ENCODE measurements around the gene RGPD8. TPM values are rescaled to one million over a fixed set of nuclear protein-coding genes. Genes with fewer than 3 reads are reported as not detected.
"Not testable (repeated sequence)": the region's sequence is repeated elsewhere in the genome, so short reads cannot be mapped to it uniquely, and the experiment has no call there.

The RGPD8 gene
- total and polyA plus RNA-seq, 4 donors: 1.5 to 20.6 (median 4.5) TPM

DNA sequence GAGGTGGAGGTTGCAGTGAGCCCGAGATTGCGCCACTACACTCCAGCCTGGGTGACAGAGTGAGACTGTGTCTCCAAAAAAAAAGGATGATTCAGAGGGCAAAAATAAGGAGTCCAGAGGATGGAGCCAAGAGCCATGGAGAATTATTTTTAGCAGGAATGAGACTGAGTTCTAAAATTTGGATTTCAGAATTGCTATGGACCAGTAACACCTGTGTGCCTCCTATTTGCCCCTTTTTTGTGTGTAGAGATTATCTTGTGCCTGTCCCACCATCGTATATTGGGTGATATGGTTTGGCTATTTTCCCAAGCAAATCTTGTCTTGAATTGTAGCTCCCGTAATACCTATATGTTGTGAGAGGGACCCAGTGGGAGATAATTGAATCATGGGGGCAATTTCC lies 16.4 kb upstream of the RGPD8 start:
- H3K4me3 ChIP-seq (ENCODE audit: low read depth in 1 of 3, low read length in 3 of 3): no peak overlapping the region
- H3K27ac ChIP-seq (ENCODE audit: low read depth in 1 of 2, low read length in 2 of 2): no peak overlapping the region
- H3K36me3 ChIP-seq (ENCODE audit: control insufficient read depth in 4 of 4, insufficient read depth in 3 of 4, low read depth in 1 of 4, low read length in 3 of 4): no peaks in the 10 kb centered on the region
- TF ChIP-seq, protein P1, sequence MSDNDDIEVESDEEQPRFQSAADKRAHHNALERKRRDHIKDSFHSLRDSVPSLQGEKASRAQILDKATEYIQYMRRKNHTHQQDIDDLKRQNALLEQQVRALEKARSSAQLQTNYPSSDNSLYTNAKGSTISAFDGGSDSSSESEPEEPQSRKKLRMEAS (IDR thresholded peaks at IDR 0.05): no peak
- TF ChIP-seq SP1 (IDR thresholded peaks at IDR 0.05) (no peak), HNF4A (conservative IDR thresholded peaks at IDR 0.05) (no peak), TAF1 (conservative IDR thresholded peaks at IDR 0.05) (no peak), FOXA2 (IDR thresholded peaks at IDR 0.05) (no peak), HNF4G (IDR thresholded peaks at IDR 0.05) (no peak), YY1 (IDR thresholded peaks at IDR 0.05) (no peak), FOXA1 (IDR thresholded peaks at IDR 0.05) (no peak), RAD21 (IDR thresholded peaks at IDR 0.05) (no peak), EGR1 (IDR thresholded peaks at IDR 0.05; ENCODE audit: low read depth in 2 of 2) (no peak), RXRA (IDR thresholded peaks at IDR 0.05) (no peak), GABPA (IDR thresholded peaks at IDR 0.05 in 1 of 2, conservative IDR thresholded peaks at IDR 0.05 in 1 of 2) (no peak), JUND (IDR thresholded peaks at IDR 0.05) (no peak), NR2F2 (IDR thresholded peaks at IDR 0.05) (no peak)
- TF ChIP-seq, protein P2, sequence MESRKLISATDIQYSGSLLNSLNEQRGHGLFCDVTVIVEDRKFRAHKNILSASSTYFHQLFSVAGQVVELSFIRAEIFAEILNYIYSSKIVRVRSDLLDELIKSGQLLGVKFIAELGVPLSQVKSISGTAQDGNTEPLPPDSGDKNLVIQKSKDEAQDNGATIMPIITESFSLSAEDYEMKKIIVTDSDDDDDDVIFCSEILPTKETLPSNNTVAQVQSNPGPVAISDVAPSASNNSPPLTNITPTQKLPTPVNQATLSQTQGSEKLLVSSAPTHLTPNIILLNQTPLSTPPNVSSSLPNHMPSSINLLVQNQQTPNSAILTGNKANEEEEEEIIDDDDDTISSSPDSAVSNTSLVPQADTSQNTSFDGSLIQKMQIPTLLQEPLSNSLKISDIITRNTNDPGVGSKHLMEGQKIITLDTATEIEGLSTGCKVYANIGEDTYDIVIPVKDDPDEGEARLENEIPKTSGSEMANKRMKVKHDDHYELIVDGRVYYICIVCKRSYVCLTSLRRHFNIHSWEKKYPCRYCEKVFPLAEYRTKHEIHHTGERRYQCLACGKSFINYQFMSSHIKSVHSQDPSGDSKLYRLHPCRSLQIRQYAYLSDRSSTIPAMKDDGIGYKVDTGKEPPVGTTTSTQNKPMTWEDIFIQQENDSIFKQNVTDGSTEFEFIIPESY (IDR thresholded peaks at IDR 0.05): no peak
- TF ChIP-seq, protein P3, sequence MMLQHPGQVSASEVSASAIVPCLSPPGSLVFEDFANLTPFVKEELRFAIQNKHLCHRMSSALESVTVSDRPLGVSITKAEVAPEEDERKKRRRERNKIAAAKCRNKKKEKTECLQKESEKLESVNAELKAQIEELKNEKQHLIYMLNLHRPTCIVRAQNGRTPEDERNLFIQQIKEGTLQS (IDR thresholded peaks at IDR 0.05): no peak
- TF ChIP-seq, protein P4, sequence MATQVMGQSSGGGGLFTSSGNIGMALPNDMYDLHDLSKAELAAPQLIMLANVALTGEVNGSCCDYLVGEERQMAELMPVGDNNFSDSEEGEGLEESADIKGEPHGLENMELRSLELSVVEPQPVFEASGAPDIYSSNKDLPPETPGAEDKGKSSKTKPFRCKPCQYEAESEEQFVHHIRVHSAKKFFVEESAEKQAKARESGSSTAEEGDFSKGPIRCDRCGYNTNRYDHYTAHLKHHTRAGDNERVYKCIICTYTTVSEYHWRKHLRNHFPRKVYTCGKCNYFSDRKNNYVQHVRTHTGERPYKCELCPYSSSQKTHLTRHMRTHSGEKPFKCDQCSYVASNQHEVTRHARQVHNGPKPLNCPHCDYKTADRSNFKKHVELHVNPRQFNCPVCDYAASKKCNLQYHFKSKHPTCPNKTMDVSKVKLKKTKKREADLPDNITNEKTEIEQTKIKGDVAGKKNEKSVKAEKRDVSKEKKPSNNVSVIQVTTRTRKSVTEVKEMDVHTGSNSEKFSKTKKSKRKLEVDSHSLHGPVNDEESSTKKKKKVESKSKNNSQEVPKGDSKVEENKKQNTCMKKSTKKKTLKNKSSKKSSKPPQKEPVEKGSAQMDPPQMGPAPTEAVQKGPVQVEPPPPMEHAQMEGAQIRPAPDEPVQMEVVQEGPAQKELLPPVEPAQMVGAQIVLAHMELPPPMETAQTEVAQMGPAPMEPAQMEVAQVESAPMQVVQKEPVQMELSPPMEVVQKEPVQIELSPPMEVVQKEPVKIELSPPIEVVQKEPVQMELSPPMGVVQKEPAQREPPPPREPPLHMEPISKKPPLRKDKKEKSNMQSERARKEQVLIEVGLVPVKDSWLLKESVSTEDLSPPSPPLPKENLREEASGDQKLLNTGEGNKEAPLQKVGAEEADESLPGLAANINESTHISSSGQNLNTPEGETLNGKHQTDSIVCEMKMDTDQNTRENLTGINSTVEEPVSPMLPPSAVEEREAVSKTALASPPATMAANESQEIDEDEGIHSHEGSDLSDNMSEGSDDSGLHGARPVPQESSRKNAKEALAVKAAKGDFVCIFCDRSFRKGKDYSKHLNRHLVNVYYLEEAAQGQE (IDR thresholded peaks at IDR 0.05): no peak
- TF ChIP-seq, protein P5, sequence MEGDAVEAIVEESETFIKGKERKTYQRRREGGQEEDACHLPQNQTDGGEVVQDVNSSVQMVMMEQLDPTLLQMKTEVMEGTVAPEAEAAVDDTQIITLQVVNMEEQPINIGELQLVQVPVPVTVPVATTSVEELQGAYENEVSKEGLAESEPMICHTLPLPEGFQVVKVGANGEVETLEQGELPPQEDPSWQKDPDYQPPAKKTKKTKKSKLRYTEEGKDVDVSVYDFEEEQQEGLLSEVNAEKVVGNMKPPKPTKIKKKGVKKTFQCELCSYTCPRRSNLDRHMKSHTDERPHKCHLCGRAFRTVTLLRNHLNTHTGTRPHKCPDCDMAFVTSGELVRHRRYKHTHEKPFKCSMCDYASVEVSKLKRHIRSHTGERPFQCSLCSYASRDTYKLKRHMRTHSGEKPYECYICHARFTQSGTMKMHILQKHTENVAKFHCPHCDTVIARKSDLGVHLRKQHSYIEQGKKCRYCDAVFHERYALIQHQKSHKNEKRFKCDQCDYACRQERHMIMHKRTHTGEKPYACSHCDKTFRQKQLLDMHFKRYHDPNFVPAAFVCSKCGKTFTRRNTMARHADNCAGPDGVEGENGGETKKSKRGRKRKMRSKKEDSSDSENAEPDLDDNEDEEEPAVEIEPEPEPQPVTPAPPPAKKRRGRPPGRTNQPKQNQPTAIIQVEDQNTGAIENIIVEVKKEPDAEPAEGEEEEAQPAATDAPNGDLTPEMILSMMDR (IDR thresholded peaks at IDR 0.05; ENCODE audit: low read depth, low read length, missing input control): no peak
- no peak overlapping the region for H3K9ac ChIP-seq (ENCODE audit: low read depth in 1 of 2, low read length in 2 of 2)
- 93% methylated on average over 4 of the region's 4 CpGs for WGBS
- H3K27me3 ChIP-seq (ENCODE audit: control insufficient read depth in 4 of 4, insufficient read depth in 4 of 4, low read length in 3 of 4): no peaks in the 10 kb centered on the region
- H3K9me3 ChIP-seq (ENCODE audit: control insufficient read depth in 4 of 4, low read length in 3 of 4): peaks cover 0 to 5% (median 2%) of the 10 kb centered on the region in 4 donors
- no peak for DNase-seq (ENCODE audit: low spot score)
- no peaks in the 10 kb centered on the region for H3K4me1 ChIP-seq (ENCODE audit: control insufficient read depth in 4 of 4, insufficient read depth in 4 of 4, low read length in 3 of 4)

DNA sequence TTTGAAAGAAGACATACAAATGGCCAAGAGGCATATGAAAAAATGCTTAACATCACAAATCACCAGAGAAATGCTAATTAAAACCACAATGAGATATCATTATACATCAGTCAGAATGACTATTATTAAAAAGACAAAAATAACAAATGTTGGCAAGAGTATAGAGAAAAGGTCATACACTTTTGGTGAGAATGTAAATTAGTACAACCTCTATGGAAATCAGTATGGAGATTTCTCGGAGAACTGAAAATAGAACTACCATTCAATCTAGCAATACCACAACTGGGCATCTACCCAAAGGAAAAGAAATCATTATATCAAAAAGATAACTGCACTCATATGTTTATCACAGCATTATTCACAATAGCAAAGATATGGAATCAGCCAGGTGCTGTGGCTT lies 10.8 kb upstream of the RGPD8 start:
- not testable (repeated sequence) for H3K9ac ChIP-seq (ENCODE audit: low read depth in 1 of 2, low read length in 2 of 2); H3K4me1 ChIP-seq (ENCODE audit: control insufficient read depth in 4 of 4, insufficient read depth in 4 of 4, low read length in 3 of 4); H3K36me3 ChIP-seq (ENCODE audit: control insufficient read depth in 4 of 4, insufficient read depth in 3 of 4, low read depth in 1 of 4, low read length in 3 of 4); H3K4me3 ChIP-seq (ENCODE audit: low read depth in 1 of 3, low read length in 3 of 3); H3K27me3 ChIP-seq (ENCODE audit: control insufficient read depth in 4 of 4, insufficient read depth in 4 of 4, low read length in 3 of 4); H3K9me3 ChIP-seq (ENCODE audit: control insufficient read depth in 4 of 4, low read length in 3 of 4); H3K27ac ChIP-seq (ENCODE audit: low read depth in 1 of 2, low read length in 2 of 2); DNase-seq (ENCODE audit: low spot score)
- 100% methylated on average over 1 of the region's 1 CpG for WGBS

DNA sequence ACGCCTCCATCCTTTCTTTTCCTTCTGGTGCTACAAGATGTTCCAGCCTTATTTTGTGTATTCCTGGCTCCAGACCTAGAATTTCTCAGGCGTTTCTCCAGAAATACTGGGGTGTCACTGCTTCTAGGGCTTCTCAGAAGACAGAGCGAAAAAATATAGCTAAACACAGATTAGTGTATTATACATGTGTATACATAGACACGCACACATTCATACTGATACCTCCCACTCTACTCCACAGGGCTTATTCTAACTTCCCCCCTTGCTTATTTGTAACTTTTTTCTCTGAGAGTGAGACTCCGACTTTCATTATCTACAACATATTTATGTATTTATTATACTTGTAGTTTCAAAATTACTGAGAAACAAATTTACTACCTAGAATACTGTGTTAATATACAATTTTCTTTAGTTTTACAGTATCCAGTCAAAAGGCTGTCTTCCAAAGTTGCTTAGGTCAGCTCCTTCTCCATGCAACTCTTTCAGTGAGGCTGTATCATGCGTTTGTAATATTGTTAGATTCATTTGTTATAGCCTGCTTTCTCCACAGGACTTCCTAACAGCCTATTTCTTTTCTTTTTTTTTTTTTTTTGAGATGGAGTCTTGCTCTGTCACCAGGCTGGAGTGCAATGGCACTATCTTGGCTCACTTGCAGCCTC lies 5.3 kb upstream of the RGPD8 start:
- not testable (repeated sequence) for H3K4me3 ChIP-seq (ENCODE audit: low read depth in 1 of 3, low read length in 3 of 3); H3K27ac ChIP-seq (ENCODE audit: low read depth in 1 of 2, low read length in 2 of 2); H3K9me3 ChIP-seq (ENCODE audit: control insufficient read depth in 4 of 4, low read length in 3 of 4); H3K27me3 ChIP-seq (ENCODE audit: control insufficient read depth in 4 of 4, insufficient read depth in 4 of 4, low read length in 3 of 4); H3K4me1 ChIP-seq (ENCODE audit: control insufficient read depth in 4 of 4, insufficient read depth in 4 of 4, low read length in 3 of 4); DNase-seq (ENCODE audit: low spot score); H3K9ac ChIP-seq (ENCODE audit: low read depth in 1 of 2, low read length in 2 of 2); H3K36me3 ChIP-seq (ENCODE audit: control insufficient read depth in 4 of 4, insufficient read depth in 3 of 4, low read depth in 1 of 4, low read length in 3 of 4)
- 82% methylated on average over 6 of the region's 6 CpGs for WGBS

DNA sequence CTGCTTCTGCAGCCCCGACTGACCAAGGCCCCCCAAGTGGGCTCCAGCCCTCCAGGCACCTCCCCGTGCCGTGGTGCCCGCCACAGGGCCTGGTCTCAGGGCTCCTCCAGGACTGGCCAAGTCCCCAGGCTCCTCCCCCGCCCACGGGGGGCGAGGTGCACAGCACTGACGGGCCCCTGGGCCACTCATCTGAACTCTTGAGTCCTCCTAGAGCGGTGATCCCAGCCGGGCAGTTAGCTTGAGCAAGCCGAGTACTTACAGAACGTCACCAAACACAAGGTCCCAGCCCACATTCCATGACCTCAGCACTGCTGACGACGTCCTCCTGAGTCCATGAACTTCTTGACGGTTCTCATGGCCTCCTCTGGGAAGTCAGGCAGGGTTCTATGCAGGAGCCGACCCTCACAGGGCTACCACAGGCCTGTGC lies 4.0 kb upstream of the RGPD8 start:
- not testable (repeated sequence) for H3K4me3 ChIP-seq (ENCODE audit: low read depth in 1 of 3, low read length in 3 of 3); H3K27ac ChIP-seq (ENCODE audit: low read depth in 1 of 2, low read length in 2 of 2); H3K9ac ChIP-seq (ENCODE audit: low read depth in 1 of 2, low read length in 2 of 2); H3K9me3 ChIP-seq (ENCODE audit: control insufficient read depth in 4 of 4, low read length in 3 of 4); H3K36me3 ChIP-seq (ENCODE audit: control insufficient read depth in 4 of 4, insufficient read depth in 3 of 4, low read depth in 1 of 4, low read length in 3 of 4); H3K4me1 ChIP-seq (ENCODE audit: control insufficient read depth in 4 of 4, insufficient read depth in 4 of 4, low read length in 3 of 4); DNase-seq (ENCODE audit: low spot score); H3K27me3 ChIP-seq (ENCODE audit: control insufficient read depth in 4 of 4, insufficient read depth in 4 of 4, low read length in 3 of 4)
- 82% methylated on average over 16 of the region's 16 CpGs for WGBS

Data from liver (tissue), 9 donors.